ENCODE measurements around the gene PHKB. TPM values are rescaled to one million over a fixed set of nuclear protein-coding genes. Genes with fewer than 3 reads are reported as not detected.

PHKB gene
- total and polyA plus RNA-seq, 2 donors (not counting 1 experiment from before 2014, with no cell fraction given), result 50.4 to 223 TPM

DNA sequence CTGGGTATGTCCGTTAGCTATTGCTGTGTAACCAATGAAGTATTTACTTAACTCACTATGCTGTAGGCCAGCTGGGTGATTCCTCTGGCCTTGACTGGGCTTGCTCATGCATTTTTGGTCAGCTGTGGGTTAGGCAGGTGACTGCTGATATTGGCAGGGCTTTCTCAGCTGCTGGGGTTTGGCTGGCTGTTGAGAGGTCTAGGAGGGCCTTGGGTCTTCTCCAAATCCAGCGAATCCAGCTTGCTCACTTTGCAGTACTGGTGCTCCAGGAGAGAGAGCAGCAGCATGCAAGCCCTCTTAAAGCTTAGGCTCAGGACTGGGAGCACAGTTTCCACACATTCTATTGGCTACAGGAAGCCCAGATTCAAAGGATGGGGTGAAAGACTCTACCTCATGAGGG, 270.1 kb downstream of the PHKB start:
- Histone ChIP-seq H4K20me1 (ENCODE audit: control insufficient read depth, insufficient read depth, low read length, poor library complexity, severe bottlenecking) (no peaks in the 10 kb centered on the region), H2AFZ (ENCODE audit: insufficient read depth, low read depth, low read length, poor library complexity, severe bottlenecking) (no peak overlapping the region), H3K4me1 (ENCODE audit: control insufficient read depth in 2 of 2, insufficient read depth in 2 of 2, low read length in 2 of 2) (peaks cover 12 to 14% of the 10 kb centered on the region in 2 donors), H3K4me2 (replicated peaks; ENCODE audit: low read depth, low read length, poor library complexity, severe bottlenecking) (no peak overlapping the region), H3K79me2 (ENCODE audit: control insufficient read depth, insufficient read depth, low read length) (no peaks in the 10 kb centered on the region), H3K9ac (ENCODE audit: low read length) (no peak overlapping the region), H3K27ac (ENCODE audit: low read length in 2 of 2) (no peak overlapping the region), H3K4me3 (ENCODE audit: control extremely low read depth in 1 of 5, extremely low read depth in 1 of 5, insufficient read depth in 1 of 5, low read depth in 2 of 5, low read length in 4 of 5) (no peak overlapping the region), H3K9me3 (ENCODE audit: control extremely low read depth in 1 of 3, control insufficient read depth in 2 of 3, insufficient read depth in 1 of 3, low read length in 2 of 3) (peaks cover 0 to 2% (median 0%) of the 10 kb centered on the region in 3 donors), H3K27me3 (replicated peaks in 1 of 4; ENCODE audit: control extremely low read depth in 1 of 4, control insufficient read depth in 3 of 4, insufficient read depth in 4 of 4, low read length in 3 of 4) (peaks cover 0 to 3% (median 0%) of the 10 kb centered on the region in 4 experiments), H3K36me3 (replicated peaks in 1 of 2; ENCODE audit: control extremely low read depth in 1 of 2, control insufficient read depth in 1 of 2, extremely low read depth in 1 of 2, insufficient read depth in 2 of 2, low read length in 1 of 2) (no peaks in the 10 kb centered on the region)
- intact Hi-C loops (cut with micrococcal nuclease), result no loop called here
- POLR2A ChIA-PET, result no interaction called here
- CTCF ChIA-PET, result interaction anchor here (1.5 kb wide), 1 partner anchor 119 kb away, joined by 3 read pairs; no protein-coding TSS in a partner anchor
- TF ChIP-seq, protein P1, sequence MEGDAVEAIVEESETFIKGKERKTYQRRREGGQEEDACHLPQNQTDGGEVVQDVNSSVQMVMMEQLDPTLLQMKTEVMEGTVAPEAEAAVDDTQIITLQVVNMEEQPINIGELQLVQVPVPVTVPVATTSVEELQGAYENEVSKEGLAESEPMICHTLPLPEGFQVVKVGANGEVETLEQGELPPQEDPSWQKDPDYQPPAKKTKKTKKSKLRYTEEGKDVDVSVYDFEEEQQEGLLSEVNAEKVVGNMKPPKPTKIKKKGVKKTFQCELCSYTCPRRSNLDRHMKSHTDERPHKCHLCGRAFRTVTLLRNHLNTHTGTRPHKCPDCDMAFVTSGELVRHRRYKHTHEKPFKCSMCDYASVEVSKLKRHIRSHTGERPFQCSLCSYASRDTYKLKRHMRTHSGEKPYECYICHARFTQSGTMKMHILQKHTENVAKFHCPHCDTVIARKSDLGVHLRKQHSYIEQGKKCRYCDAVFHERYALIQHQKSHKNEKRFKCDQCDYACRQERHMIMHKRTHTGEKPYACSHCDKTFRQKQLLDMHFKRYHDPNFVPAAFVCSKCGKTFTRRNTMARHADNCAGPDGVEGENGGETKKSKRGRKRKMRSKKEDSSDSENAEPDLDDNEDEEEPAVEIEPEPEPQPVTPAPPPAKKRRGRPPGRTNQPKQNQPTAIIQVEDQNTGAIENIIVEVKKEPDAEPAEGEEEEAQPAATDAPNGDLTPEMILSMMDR (IDR thresholded peaks at IDR 0.05), result no peak
- no peak for TF ChIP-seq EZH2 (IDR thresholded peaks at IDR 0.05; ENCODE audit: borderline replicate concordance, insufficient read depth, low read depth, low read length, poor library complexity, severe bottlenecking)
- no peak overlapping the region for H3K27ac Mint-ChIP-seq
- H3K4me3 Mint-ChIP-seq, result no peak overlapping the region
- no peaks in the 10 kb centered on the region for H3K9me3 Mint-ChIP-seq (ENCODE audit: insufficient read depth)
- DNase-seq, result no peak
- 100% methylated on average over 1 of the region's 2 CpGs for WGBS (ENCODE audit: insufficient coverage)
- no peak for ATAC-seq (ENCODE audit: low read depth)
- peaks cover 17% of the 10 kb centered on the region for H3K4me1 Mint-ChIP-seq
- peaks cover 9% of the 10 kb centered on the region for H3K27me3 Mint-ChIP-seq

- intact Hi-C loops (cut with micrococcal nuclease), result no loop called here
- no peaks in the 10 kb centered on the region for H4K20me1 ChIP-seq (ENCODE audit: control insufficient read depth, insufficient read depth, low read length, poor library complexity, severe bottlenecking)
- no peak overlapping the region for H3K4me2 ChIP-seq (replicated peaks; ENCODE audit: low read depth, low read length, poor library complexity, severe bottlenecking)
- H3K27me3 Mint-ChIP-seq, result peaks cover 9% of the 10 kb centered on the region
- WGBS (ENCODE audit: insufficient coverage), result no CpG with 5 or more reads among the region's 3 CpGs
- TF ChIP-seq, protein P1 (IDR thresholded peaks at IDR 0.05), result no peak
- no peak for TF ChIP-seq EZH2 (IDR thresholded peaks at IDR 0.05; ENCODE audit: borderline replicate concordance, insufficient read depth, low read depth, low read length, poor library complexity, severe bottlenecking)
- no peak overlapping the region for H3K9ac ChIP-seq (ENCODE audit: low read length)
- peaks cover 12 to 14% of the 10 kb centered on the region in 2 donors for H3K4me1 ChIP-seq (ENCODE audit: control insufficient read depth in 2 of 2, insufficient read depth in 2 of 2, low read length in 2 of 2)
- no peak overlapping the region for H3K4me3 ChIP-seq (ENCODE audit: control extremely low read depth in 1 of 5, extremely low read depth in 1 of 5, insufficient read depth in 1 of 5, low read depth in 2 of 5, low read length in 4 of 5)
- no peak overlapping the region for H3K4me3 Mint-ChIP-seq
- no peak overlapping the region for H3K27ac Mint-ChIP-seq
- ChIA-PET CTCF (interaction anchor here (1.5 kb wide), 1 partner anchor 120 kb away, joined by 3 read pairs; no protein-coding TSS in a partner anchor), POLR2A (no interaction called here)
- DNase-seq, result no peak
- peaks cover 17% of the 10 kb centered on the region for H3K4me1 Mint-ChIP-seq
- H3K79me2 ChIP-seq (ENCODE audit: control insufficient read depth, insufficient read depth, low read length), result no peaks in the 10 kb centered on the region
- peaks cover 0 to 5% (median 0%) of the 10 kb centered on the region in 3 donors for H3K9me3 ChIP-seq (ENCODE audit: control extremely low read depth in 1 of 3, control insufficient read depth in 2 of 3, insufficient read depth in 1 of 3, low read length in 2 of 3)
- ATAC-seq (ENCODE audit: low read depth), result no peak
- H3K36me3 ChIP-seq (replicated peaks in 1 of 2; ENCODE audit: control extremely low read depth in 1 of 2, control insufficient read depth in 1 of 2, extremely low read depth in 1 of 2, insufficient read depth in 2 of 2, low read length in 1 of 2), result no peaks in the 10 kb centered on the region
- no peaks in the 10 kb centered on the region for H3K9me3 Mint-ChIP-seq (ENCODE audit: insufficient read depth)
- H2AFZ ChIP-seq (ENCODE audit: insufficient read depth, low read depth, low read length, poor library complexity, severe bottlenecking), result no peak overlapping the region
- peaks cover 0 to 3% (median 0%) of the 10 kb centered on the region in 4 experiments for H3K27me3 ChIP-seq (replicated peaks in 1 of 4; ENCODE audit: control extremely low read depth in 1 of 4, control insufficient read depth in 3 of 4, insufficient read depth in 4 of 4, low read length in 3 of 4)
- H3K27ac ChIP-seq (ENCODE audit: low read length in 2 of 2), result no peak overlapping the region
Observed at GRCh38 chr16:47732122-47732521, 271.0 kb downstream of the PHKB start.

All from B cell (primary cell).